IMR-90 (cell line): ENCODE results near the gene ABCA7. TPM values are rescaled to one million over a fixed set of nuclear protein-coding genes. Genes with fewer than 3 reads are reported as not detected.

Source experiments
- ATAC-seq: fragments of 200-7000 bp; cut with Tn5 transposase; 2 replicates; pipeline ENCODE4 v1.9.1; 2020; ENCODE audit warnings: low read depth, mild to moderate bottlenecking, moderate library complexity
- BruUV-seq: library from RNA; stranded (reverse); fragments of 400-500 nt; replicated peaks from 2 replicates; lab custom pipeline; 2021; lab: Mats Ljungman, UMichigan
- CTCF ChIA-PET: fragments of 300-600 bp; formaldehyde crosslinking; extraction: SDS; loops from one replicate; lab custom pipeline; 2021; ENCODE audit warnings: antibody characterized with exemption; lab: Yijun Ruan, JAX
- POLR2A ChIA-PET: fragments of 300-600 bp; sonication (Branson Sonifier 250); formaldehyde crosslinking; loops from one replicate; lab custom pipeline; 2022; ENCODE audit warnings: antibody characterized with exemption; ENCODE audit not compliant: unreplicated experiment; lab: Charles Lee
- DNase-seq: peaks from one replicate; pipeline ENCODE4 v3.0.0; 2013
- H2AFZ ChIP-seq: replicated peaks from 2 replicates; pipeline ENCODE3; 2013; ENCODE audit warnings: low read length, mild to moderate bottlenecking; ENCODE audit not compliant: poor library complexity
- H2AK5ac ChIP-seq: 2 replicates; pipeline ENCODE4 v1.6.1; 2013; ENCODE audit warnings: low read depth, low read length, inconsistent platforms
- H2AK9ac ChIP-seq: replicated peaks from 2 replicates; pipeline ENCODE3; 2013; ENCODE audit warnings: mild to moderate bottlenecking, low read depth, low read length, moderate library complexity; ENCODE audit not compliant: poor library complexity
- H2BK120ac ChIP-seq: 2 replicates; pipeline ENCODE4 v1.6.1; 2013; ENCODE audit warnings: low read depth, low read length, inconsistent platforms
- H2BK15ac ChIP-seq: 3 replicates; pipeline ENCODE4 v1.6.1; 2013; ENCODE audit warnings: low read depth, low read length, inconsistent platforms
- H2BK20ac ChIP-seq: 2 replicates; pipeline ENCODE4 v1.6.1; 2013; ENCODE audit warnings: low read depth, mild to moderate bottlenecking, inconsistent platforms, low read length, moderate library complexity
- H2BK5ac ChIP-seq: 2 replicates; pipeline ENCODE4 v1.6.1; 2013; ENCODE audit warnings: mild to moderate bottlenecking, low read depth, low read length, inconsistent platforms; ENCODE audit not compliant: poor library complexity, severe bottlenecking
- H3K14ac ChIP-seq: replicated peaks from 2 replicates; pipeline ENCODE4 v1.6.1; 2013; ENCODE audit warnings: low read depth, low read length, inconsistent platforms
- H3K18ac ChIP-seq: 2 replicates; pipeline ENCODE4 v1.6.1; 2013; ENCODE audit warnings: low read depth, low read length, control low read depth
- H3K23ac ChIP-seq: 2 replicates; pipeline ENCODE4 v1.6.1; 2013; ENCODE audit warnings: low read depth, low read length, inconsistent platforms
- H3K27ac ChIP-seq: 2 replicates; pipeline ENCODE4 v1.5.1; 2013; ENCODE audit warnings: mild to moderate bottlenecking, control low read depth, low read length; ENCODE audit not compliant: insufficient read depth
- H3K27me3 ChIP-seq: 2 replicates; pipeline ENCODE4 v1.6.1; 2013; ENCODE audit warnings: low read length; ENCODE audit not compliant: control insufficient read depth, insufficient read depth
- H3K36me3 ChIP-seq: 2 replicates; pipeline ENCODE4 v1.6.1; 2013; ENCODE audit warnings: low read length, mixed read lengths; ENCODE audit not compliant: control insufficient read depth, insufficient read depth
- H3K4ac ChIP-seq: 2 replicates; pipeline ENCODE4 v1.6.1; 2013; ENCODE audit warnings: low read depth, low read length, inconsistent platforms
- H3K4me1 ChIP-seq: 2 replicates; pipeline ENCODE4 v1.6.1; 2013; ENCODE audit warnings: low read length, mixed read lengths; ENCODE audit not compliant: control insufficient read depth, insufficient read depth
- H3K4me2 ChIP-seq: 2 replicates; pipeline ENCODE4 v1.6.1; 2013; ENCODE audit warnings: low read depth, mild to moderate bottlenecking, control low read depth, low read length, moderate library complexity
- H3K4me3 ChIP-seq: 2 replicates; pipeline ENCODE4 v1.5.1; 2013; ENCODE audit warnings: low read depth, mild to moderate bottlenecking, control low read depth, low read length, moderate library complexity; ENCODE audit not compliant: insufficient read depth
- H3K56ac ChIP-seq: 2 replicates; pipeline ENCODE4 v1.6.1; 2013; ENCODE audit warnings: low read length, inconsistent platforms; ENCODE audit not compliant: insufficient read depth; ENCODE audit errors: extremely low read depth
- H3K79me1 ChIP-seq, 2 experiments: 2 replicates each; pipeline ENCODE4 v1.6.1; 2013; ENCODE audit warnings: low read length in 2 of 2, inconsistent platforms in 1 of 2, low read depth in 1 of 2
- H3K9ac ChIP-seq: 2 replicates; pipeline ENCODE4 v1.6.1; 2013; ENCODE audit warnings: low read depth, low read length, control low read depth
- H3K9me1 ChIP-seq: 2 replicates; pipeline ENCODE4 v1.6.1; 2013; ENCODE audit warnings: low read length, inconsistent platforms; ENCODE audit not compliant: insufficient read depth
- H3K9me3 ChIP-seq: 2 replicates; pipeline ENCODE4 v1.6.1; 2013; ENCODE audit warnings: low read length; ENCODE audit not compliant: control insufficient read depth, insufficient read depth
- H4K20me1 ChIP-seq: 2 replicates; pipeline ENCODE4 v1.6.1; 2013; ENCODE audit warnings: low read length, inconsistent platforms; ENCODE audit not compliant: insufficient read depth
- H4K5ac ChIP-seq: 2 replicates; pipeline ENCODE4 v1.6.1; 2013; ENCODE audit warnings: mild to moderate bottlenecking, low read depth, low read length, control low read depth
- H4K8ac ChIP-seq, 2 experiments: 2 replicates each; pipeline ENCODE4 v1.6.1; 2013; ENCODE audit warnings: low read depth in 2 of 2, low read length in 2 of 2, control low read depth in 1 of 2, inconsistent platforms in 1 of 2
- H4K91ac ChIP-seq: 2 replicates; pipeline ENCODE4 v1.6.1; 2013; ENCODE audit warnings: low read depth, low read length, inconsistent platforms; ENCODE audit not compliant: insufficient read depth
- MXI1 ChIP-seq: IDR thresholded peaks from 2 replicates; pipeline ENCODE4 v1.6.1; 2012; ENCODE audit warnings: low read depth, mild to moderate bottlenecking, low read length, moderate library complexity, borderline replicate concordance
- RCOR1 ChIP-seq: IDR thresholded peaks from 2 replicates; pipeline ENCODE4 v1.6.1; 2012; ENCODE audit warnings: mild to moderate bottlenecking, low read length, improper control_type of control experiment; ENCODE audit not compliant: insufficient replicate concordance
- USF2 ChIP-seq: fragments of 150-350 bp; IDR thresholded peaks from 2 replicates; pipeline ENCODE4 v1.6.1; 2017; ENCODE audit warnings: mild to moderate bottlenecking, antibody characterized with exemption, low read length, low read depth
- WGBS, 2 experiments: methylation state at CpG; one replicate each; pipeline versions ENCODE4 v1.1.5 to v1.1.7; 2013; ENCODE audit warnings: missing lambda C conversion rate in 2 of 2; ENCODE audit not compliant: insufficient read length in 1 of 2; ENCODE audit errors: extremely low coverage in 2 of 2; 5-methylcytosine and 5-hydroxymethylcytosine counted together
- dilution Hi-C: fragments of 300-500 bp; cut with HindIII; formaldehyde crosslinking; loops from one replicate; pipeline ENCODE4 v1.14.3; 2018; ENCODE audit warnings: low sequenced_read_pairs; ENCODE audit not compliant: unreplicated experiment
- in situ Hi-C: fragments of 300-500 bp; cut with MboI; formaldehyde crosslinking; loops from 3 replicates; pipeline ENCODE4 v1.14.3; 2019; ENCODE audit warnings: low sequenced_read_pairs, inconsistent platforms, mixed read lengths
- intact Hi-C: fragments of 100-400 bp; cut with micrococcal nuclease; formaldehyde crosslinking; loops from 2 replicates; pipeline ENCODE4 v1.10.0; 2022
- polyA plus RNA-seq, 3 experiments: library from polyadenylated mRNA; depleted of rRNA; stranded (reverse); fragments of >200 nt; gene quantifications; 2 replicates each; pipeline ENCODE4 v1.2.3, GENCODE V29; 2012; ENCODE audit warnings: low replicate concordance in 1 of 3
- total RNA-seq: library from RNA; depleted of rRNA; stranded (reverse); fragments of >200 nt; gene quantifications from 2 replicates; pipeline ENCODE4 v1.2.3, GENCODE V29; 2012

Gene ABCA7
- total and polyA plus RNA-seq, 2 of the 4 experiments (the other 2 are of a cell fraction), result 0.36 to 3.3 TPM

GRCh38 chr19:1041272-1041834 lies 1.4 kb downstream of the ABCA7 start:
- Histone ChIP-seq H3K27ac (no peak overlapping the region), H3K9me3 (no peaks in the 10 kb centered on the region), H2BK120ac (no peak overlapping the region), H2AK9ac (peak overlapping the region; percentile 23), H3K4me3 (peak overlapping the region; percentile 26), H3K4me1 (peaks cover 7% of the 10 kb centered on the region; the same call in 1 of the 2 replicates), H3K18ac (no peak overlapping the region), H2AK5ac (peak overlapping the region; percentile 11; the same call in 1 of the 2 replicates), H3K4me2 (peak overlapping the region; percentile 77), H3K9me1 (no peaks in the 10 kb centered on the region), H3K4ac (no peak overlapping the region), H3K14ac (no peak overlapping the region; the same call in 1 of the 2 replicates), H3K56ac (no peak overlapping the region), H4K5ac (no peak overlapping the region), H3K27me3 (no peaks in the 10 kb centered on the region), H4K8ac (no peak overlapping the region), H2AFZ (peak overlapping the region; percentile 85), H3K23ac (no peak overlapping the region), H2BK15ac (no peak overlapping the region), H3K9ac (no peak overlapping the region), H3K79me1 (peaks cover 0 to 16% of the 10 kb centered on the region in 2 experiments; a peak in 2 of 4 replicates), H2BK5ac (no peak overlapping the region), H4K20me1 (peaks cover 32% of the 10 kb centered on the region), H3K36me3 (peaks cover 22% of the 10 kb centered on the region), H2BK20ac (no peak overlapping the region), H4K91ac (no peak overlapping the region)
- POLR2A ChIA-PET, result interaction anchor here (0.8 kb wide), 1 partner anchor 13 kb away, joined by 5 read pairs; no protein-coding TSS in a partner anchor
- ATAC-seq (peak; percentile 1), DNase-seq (no peak)
- no TSS peak for BruUV-seq
- CTCF ChIA-PET, result no interaction called here
- intact Hi-C loops (loop anchor here (2.0 kb wide), 2 partner anchors 53 to 61 kb away; partner anchors contain the start of genes GPX4 and POLR2E), in situ Hi-C loops (no loop called here), dilution Hi-C loops (no loop called here)
- TF ChIP-seq USF2, result no peak
- TF ChIP-seq MXI1, result no peak
- TF ChIP-seq RCOR1, result peak; percentile 25
- 84% methylated on average over 8 of the region's 26 CpGs; no CpG with 5 or more reads in 1 of the 2 experiments for WGBS, 2 experiments
